SK-N-SH treated with all-trans-retinoic acid at 6 μM for 48 hours (cell line): ENCODE results near the gene HAP1.
"Not testable (repeated sequence)": the region's sequence is repeated elsewhere in the genome, so short reads cannot be mapped to it uniquely, and the experiment has no call there.

Experiments used
- ATAC-seq: fragments of 200-7000 bp; cut with Tn5 transposase; 3 replicates; pipeline ENCODE4 v1.9.1; 2020; ENCODE audit warnings: mild to moderate bottlenecking, moderate library complexity
- GLIS3 ChIP-seq: fragments of 250-450 bp; sonication (Bioruptor Pico); IDR thresholded peaks from 2 replicates; pipeline ENCODE4 v1.5.0; 2020; ENCODE audit warnings: mild to moderate bottlenecking, moderate library complexity
- ISL1 ChIP-seq: fragments of 250-450 bp; sonication (Bioruptor Pico); IDR thresholded peaks from 2 replicates; pipeline ENCODE4 v2.1.2; 2022; ENCODE audit warnings: mild to moderate bottlenecking, moderate library complexity
- PPARA ChIP-seq: fragments of 250-450 bp; sonication (Bioruptor Pico); IDR thresholded peaks from 2 replicates; pipeline ENCODE4 v1.5.0; 2020; ENCODE audit warnings: mild to moderate bottlenecking, borderline replicate concordance
- SNAI2 ChIP-seq: fragments of 250-450 bp; sonication (Bioruptor Pico); IDR thresholded peaks from 2 replicates; pipeline ENCODE4 v1.5.0; 2020; ENCODE audit warnings: mild to moderate bottlenecking, moderate library complexity
- TOX ChIP-seq: fragments of 250-450 bp; sonication (Bioruptor Pico); IDR thresholded peaks from 2 replicates; pipeline ENCODE4 v1.8.0; 2021; ENCODE audit warnings: mild to moderate bottlenecking, moderate library complexity, borderline replicate concordance
- ZC3H10 ChIP-seq: fragments of 250-450 bp; sonication (Bioruptor Pico); IDR thresholded peaks from 2 replicates; pipeline ENCODE4 v1.5.1; 2021; ENCODE audit warnings: mild to moderate bottlenecking, moderate library complexity
- ZFP3 ChIP-seq: fragments of 250-450 bp; sonication (Bioruptor Pico); IDR thresholded peaks from 2 replicates; pipeline ENCODE4 v1.5.0; 2020; ENCODE audit warnings: mild to moderate bottlenecking, moderate library complexity
- ZNF565 ChIP-seq: fragments of 450-650 bp; formaldehyde crosslinking; conservative IDR thresholded peaks from 2 replicates; pipeline ENCODE4 v1.5.0; 2020; ENCODE audit warnings: low read depth, mild to moderate bottlenecking, moderate library complexity
- ZNF70 ChIP-seq: fragments of 450-650 bp; formaldehyde crosslinking; IDR thresholded peaks from 2 replicates; pipeline ENCODE4 v1.5.0; 2020; ENCODE audit warnings: mild to moderate bottlenecking, moderate library complexity
- TF ChIP-seq, protein P1 (sequence below): fragments of 250-450 bp; sonication (Bioruptor Pico); IDR thresholded peaks from 2 replicates; pipeline ENCODE4 v1.8.0; 2020; ENCODE audit warnings: mild to moderate bottlenecking, moderate library complexity, borderline replicate concordance
- TF ChIP-seq, protein P2 (sequence below): fragments of 250-450 bp; sonication (Bioruptor Pico); IDR thresholded peaks from 2 replicates; pipeline ENCODE4 v1.5.1; 2020; ENCODE audit warnings: low read depth, mild to moderate bottlenecking, moderate library complexity
- TF ChIP-seq, protein P3 (sequence below): fragments of 250-450 bp; sonication (Bioruptor Pico); IDR thresholded peaks from 2 replicates; pipeline ENCODE4 v1.5.0; 2020; ENCODE audit warnings: mild to moderate bottlenecking, moderate library complexity

HAP1 gene

DNA sequence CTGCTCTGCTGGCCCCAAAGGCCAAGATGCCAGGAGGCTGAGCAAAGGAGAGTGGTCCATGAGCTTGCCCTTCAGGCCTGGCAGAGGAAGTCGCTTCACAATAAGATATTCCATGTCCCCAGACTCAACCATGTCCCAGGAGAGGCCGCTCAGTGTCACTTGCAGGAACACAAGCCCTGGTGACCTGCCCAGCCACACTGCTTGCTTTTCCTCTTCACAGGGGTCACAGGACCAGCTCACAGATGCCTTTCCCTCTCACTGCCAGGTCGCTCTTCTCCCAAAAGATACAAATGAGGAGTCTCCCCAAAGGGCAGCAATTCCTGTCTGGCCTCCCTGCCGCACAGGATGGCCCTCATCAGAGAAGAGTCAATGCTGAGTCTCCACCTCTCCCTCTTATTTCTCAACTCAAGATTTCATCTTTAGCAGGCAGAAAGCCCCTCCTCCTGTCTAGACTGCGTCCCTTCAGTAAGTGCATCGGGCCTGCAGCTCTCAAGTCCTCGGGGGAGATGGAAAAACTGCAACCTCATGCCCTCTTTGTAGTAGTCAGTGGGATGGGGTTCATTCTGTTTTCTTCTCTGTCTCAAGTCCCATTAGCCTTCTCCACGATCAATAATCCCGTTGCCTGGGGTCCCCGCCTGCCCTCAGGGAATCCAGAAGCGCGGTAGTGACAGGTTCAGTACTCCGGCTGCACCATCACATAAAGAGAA lies 47.1 kb upstream of the HAP1 start:
- TF ChIP-seq TOX (CRISPR knock-in tag) (no peak), ZNF565 (no peak), SNAI2 (CRISPR knock-in tag) (no peak), ZFP3 (CRISPR knock-in tag) (no peak), ZNF70 (CRISPR knock-in tag) (no peak), PPARA (CRISPR knock-in tag) (no peak)
- TF ChIP-seq, protein P1, sequence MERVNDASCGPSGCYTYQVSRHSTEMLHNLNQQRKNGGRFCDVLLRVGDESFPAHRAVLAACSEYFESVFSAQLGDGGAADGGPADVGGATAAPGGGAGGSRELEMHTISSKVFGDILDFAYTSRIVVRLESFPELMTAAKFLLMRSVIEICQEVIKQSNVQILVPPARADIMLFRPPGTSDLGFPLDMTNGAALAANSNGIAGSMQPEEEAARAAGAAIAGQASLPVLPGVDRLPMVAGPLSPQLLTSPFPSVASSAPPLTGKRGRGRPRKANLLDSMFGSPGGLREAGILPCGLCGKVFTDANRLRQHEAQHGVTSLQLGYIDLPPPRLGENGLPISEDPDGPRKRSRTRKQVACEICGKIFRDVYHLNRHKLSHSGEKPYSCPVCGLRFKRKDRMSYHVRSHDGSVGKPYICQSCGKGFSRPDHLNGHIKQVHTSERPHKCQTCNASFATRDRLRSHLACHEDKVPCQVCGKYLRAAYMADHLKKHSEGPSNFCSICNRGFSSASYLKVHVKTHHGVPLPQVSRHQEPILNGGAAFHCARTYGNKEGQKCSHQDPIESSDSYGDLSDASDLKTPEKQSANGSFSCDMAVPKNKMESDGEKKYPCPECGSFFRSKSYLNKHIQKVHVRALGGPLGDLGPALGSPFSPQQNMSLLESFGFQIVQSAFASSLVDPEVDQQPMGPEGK (CRISPR knock-in tag) = no peak
- TF ChIP-seq, protein P2, sequence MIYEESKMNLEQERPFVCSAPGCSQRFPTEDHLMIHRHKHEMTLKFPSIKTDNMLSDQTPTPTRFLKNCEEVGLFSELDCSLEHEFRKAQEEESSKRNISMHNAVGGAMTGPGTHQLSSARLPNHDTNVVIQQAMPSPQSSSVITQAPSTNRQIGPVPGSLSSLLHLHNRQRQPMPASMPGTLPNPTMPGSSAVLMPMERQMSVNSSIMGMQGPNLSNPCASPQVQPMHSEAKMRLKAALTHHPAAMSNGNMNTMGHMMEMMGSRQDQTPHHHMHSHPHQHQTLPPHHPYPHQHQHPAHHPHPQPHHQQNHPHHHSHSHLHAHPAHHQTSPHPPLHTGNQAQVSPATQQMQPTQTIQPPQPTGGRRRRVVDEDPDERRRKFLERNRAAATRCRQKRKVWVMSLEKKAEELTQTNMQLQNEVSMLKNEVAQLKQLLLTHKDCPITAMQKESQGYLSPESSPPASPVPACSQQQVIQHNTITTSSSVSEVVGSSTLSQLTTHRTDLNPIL (CRISPR knock-in tag) = no peak
- ATAC-seq = no peak

DNA sequence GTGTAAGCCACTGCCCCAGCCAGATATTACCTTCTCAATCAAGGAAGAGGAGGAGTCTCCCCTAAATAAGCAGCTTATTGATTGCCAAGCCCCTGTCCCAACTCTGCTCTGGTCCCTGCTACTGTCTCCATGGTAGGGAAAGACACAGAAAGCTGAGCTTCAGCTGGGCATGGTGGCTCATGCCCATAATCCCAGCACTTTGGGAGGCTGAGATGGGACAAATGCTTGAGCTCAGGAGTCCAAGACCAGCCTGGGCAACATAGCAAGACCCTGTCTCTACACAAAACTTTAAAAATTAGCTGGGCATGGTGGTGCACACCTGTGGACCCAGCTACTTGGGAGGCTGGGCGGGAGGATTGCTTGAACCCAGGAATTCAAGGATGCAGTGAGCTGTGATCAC lies 45.5 kb upstream of the HAP1 start:
- TF ChIP-seq ZC3H10 (CRISPR knock-in tag) (no peak), ZNF70 (CRISPR knock-in tag) (no peak)
- ATAC-seq = no peak

DNA sequence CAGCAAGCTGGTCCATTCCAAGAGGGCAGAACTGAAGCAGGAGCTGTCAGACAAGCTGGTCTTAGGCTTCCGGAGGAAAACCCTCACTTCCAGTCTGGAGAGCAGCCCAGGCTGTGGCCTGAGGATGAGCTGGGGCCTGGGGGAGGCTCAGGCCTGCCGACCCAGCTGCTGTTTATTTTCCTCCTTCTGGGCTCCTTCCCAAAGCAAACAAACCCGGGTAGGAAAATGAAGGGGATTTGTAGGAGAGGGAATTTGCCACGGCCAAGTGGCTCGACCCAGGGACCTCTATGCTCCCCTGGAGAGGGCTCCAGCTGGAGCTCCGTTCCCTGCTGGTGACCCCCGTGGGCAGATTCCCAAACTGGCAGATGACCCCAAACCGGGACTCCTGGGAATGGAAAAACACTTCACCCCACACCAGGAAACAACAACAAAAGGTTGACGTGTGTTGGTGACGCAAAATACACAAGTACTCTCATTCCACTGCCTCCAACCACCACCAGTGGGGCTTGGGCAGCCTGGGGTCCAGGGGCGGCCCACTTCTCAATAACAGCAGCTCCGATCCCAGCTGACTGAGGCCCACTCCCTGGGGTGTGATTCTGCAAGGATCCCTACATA lies 43.2 kb upstream of the HAP1 start:
- no peak for TF ChIP-seq GLIS3 (CRISPR knock-in tag)
- TF ChIP-seq, protein P1 (CRISPR knock-in tag) = 0 out of 2 replicates have a peak, but pooled peaks have one; percentile 47
- ATAC-seq = peak; percentile 90

DNA sequence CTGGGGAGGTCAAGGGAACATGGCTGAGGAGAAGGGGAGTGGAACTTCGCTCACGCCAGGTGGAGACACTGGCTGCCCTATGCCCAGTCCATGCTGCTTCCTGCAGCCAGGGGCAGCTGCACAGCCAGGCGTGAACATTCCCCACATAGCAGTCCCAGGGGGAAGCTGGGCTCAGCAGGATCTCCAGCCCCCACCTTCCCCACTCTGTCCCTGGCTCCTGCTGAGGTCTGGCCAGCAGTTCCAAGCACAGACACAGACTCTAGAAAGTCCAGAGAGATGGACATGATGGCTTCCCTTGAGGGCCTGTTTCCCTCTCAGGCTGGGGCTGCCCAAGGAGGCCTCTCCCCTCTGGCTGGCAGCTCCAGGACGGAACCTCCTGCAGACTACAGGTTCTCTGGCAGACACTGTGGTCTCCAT lies 42.7 kb upstream of the HAP1 start:
- TF ChIP-seq ISL1 (CRISPR knock-in tag) (no peak), GLIS3 (CRISPR knock-in tag) (0 out of 2 replicates have a peak, but pooled peaks have one; percentile 44), TOX (CRISPR knock-in tag) (no peak)
- TF ChIP-seq, protein P3, sequence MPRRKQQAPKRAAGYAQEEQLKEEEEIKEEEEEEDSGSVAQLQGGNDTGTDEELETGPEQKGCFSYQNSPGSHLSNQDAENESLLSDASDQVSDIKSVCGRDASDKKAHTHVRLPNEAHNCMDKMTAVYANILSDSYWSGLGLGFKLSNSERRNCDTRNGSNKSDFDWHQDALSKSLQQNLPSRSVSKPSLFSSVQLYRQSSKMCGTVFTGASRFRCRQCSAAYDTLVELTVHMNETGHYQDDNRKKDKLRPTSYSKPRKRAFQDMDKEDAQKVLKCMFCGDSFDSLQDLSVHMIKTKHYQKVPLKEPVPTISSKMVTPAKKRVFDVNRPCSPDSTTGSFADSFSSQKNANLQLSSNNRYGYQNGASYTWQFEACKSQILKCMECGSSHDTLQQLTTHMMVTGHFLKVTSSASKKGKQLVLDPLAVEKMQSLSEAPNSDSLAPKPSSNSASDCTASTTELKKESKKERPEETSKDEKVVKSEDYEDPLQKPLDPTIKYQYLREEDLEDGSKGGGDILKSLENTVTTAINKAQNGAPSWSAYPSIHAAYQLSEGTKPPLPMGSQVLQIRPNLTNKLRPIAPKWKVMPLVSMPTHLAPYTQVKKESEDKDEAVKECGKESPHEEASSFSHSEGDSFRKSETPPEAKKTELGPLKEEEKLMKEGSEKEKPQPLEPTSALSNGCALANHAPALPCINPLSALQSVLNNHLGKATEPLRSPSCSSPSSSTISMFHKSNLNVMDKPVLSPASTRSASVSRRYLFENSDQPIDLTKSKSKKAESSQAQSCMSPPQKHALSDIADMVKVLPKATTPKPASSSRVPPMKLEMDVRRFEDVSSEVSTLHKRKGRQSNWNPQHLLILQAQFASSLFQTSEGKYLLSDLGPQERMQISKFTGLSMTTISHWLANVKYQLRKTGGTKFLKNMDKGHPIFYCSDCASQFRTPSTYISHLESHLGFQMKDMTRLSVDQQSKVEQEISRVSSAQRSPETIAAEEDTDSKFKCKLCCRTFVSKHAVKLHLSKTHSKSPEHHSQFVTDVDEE (CRISPR knock-in tag) = 0 out of 2 replicates have a peak, but pooled peaks have one; percentile 16
- peak; percentile 76 for ATAC-seq

DNA sequence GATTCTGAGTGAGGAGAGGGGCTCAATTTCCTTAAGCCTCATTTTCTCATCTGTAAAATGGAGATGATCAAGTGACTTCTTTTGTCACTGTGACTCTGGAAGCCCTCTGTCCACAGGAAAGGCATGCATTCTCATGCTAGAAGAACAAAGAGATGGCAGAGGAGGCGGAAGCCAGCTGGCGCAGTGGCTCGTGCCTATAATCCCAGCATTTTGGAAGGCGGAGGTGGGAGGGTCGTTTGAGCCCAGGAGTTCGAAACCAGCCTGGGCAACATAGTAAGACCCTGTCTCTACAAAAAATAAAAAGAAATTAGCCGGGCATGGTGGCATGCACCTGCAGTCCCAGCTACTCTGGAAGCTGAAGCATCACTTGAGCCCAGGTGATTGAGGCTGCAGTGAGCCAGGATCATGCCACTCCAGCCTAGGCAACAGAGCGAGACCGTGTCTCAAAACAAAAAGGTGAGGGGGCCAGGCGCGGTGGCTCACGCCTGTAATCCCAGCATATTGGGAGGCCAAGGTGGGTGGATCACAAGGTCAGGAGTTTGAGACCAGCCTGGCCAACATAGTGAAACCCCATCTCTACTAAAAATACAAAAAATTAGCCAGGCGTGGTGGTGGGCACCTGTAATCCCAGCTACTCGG lies 41.9 kb upstream of the HAP1 start:
- ATAC-seq = not testable (repeated sequence)
